HepG2 (cell line): Measurements from ENCODE around the gene ERCC6L2. TPM values are rescaled to one million over a fixed set of nuclear protein-coding genes. Genes with fewer than 3 reads are reported as not detected.
A peak's percentile ranks its signal among the peaks of the same experiment; 100 is the strongest.

ENCODE experiments used
- AKNA ChIP-seq: sonication (generic); formaldehyde crosslinking; IDR thresholded peaks from 2 replicates; pipeline ENCODE4 v1.4.0; 2020; ENCODE audit warnings: missing genetic modification reagents, borderline replicate concordance
- CEBPG ChIP-seq: IDR thresholded peaks from 2 replicates; pipeline ENCODE4 v1.6.1; 2016
- DR1 ChIP-seq: sonication (generic); formaldehyde crosslinking; IDR thresholded peaks from 2 replicates; pipeline ENCODE4 v1.8.0; 2021; ENCODE audit warnings: mild to moderate bottlenecking, missing genetic modification reagents, inconsistent platforms
- E2F5 ChIP-seq: sonication (generic); formaldehyde crosslinking; conservative IDR thresholded peaks from 2 replicates; pipeline ENCODE4 v1.4.0; 2020; ENCODE audit warnings: missing genetic modification reagents
- EED ChIP-seq: sonication (generic); formaldehyde crosslinking; IDR thresholded peaks from 2 replicates; pipeline ENCODE4 v1.5.0; 2020; ENCODE audit warnings: mild to moderate bottlenecking, missing genetic modification reagents
- ELF4 ChIP-seq: sonication (generic); formaldehyde crosslinking; IDR thresholded peaks from 2 replicates; pipeline ENCODE4 v1.5.0; 2020; ENCODE audit warnings: missing genetic modification reagents, mild to moderate bottlenecking, moderate library complexity, borderline replicate concordance
- MXD1 ChIP-seq: sonication (generic); formaldehyde crosslinking; IDR thresholded peaks from 2 replicates; pipeline ENCODE4 v1.4.0; 2020; ENCODE audit warnings: mild to moderate bottlenecking, missing genetic modification reagents
- NFRKB ChIP-seq: fragments of 450-650 bp; IDR thresholded peaks from 2 replicates; pipeline ENCODE4 v1.6.1; 2017
- NFYC ChIP-seq: IDR thresholded peaks from 2 replicates; pipeline ENCODE4 v1.6.1; 2016; ENCODE audit warnings: missing genetic modification reagents, missing compliant biosample characterization
- SETDB1 ChIP-seq: sonication (generic); formaldehyde crosslinking; IDR thresholded peaks from 2 replicates; pipeline ENCODE4 v1.5.1; 2020; ENCODE audit warnings: missing genetic modification reagents, mild to moderate bottlenecking, borderline replicate concordance
- THAP7 ChIP-seq: sonication (generic); formaldehyde crosslinking; IDR thresholded peaks from 2 replicates; pipeline ENCODE4 v1.8.1; 2023; ENCODE audit warnings: mild to moderate bottlenecking, missing genetic modification reagents
- YEATS4 ChIP-seq: sonication (generic); formaldehyde crosslinking; IDR thresholded peaks from 2 replicates; pipeline ENCODE4 v1.4.0; 2020; ENCODE audit warnings: missing genetic modification reagents, borderline replicate concordance
- ZBTB2 ChIP-seq: sonication (generic); formaldehyde crosslinking; IDR thresholded peaks from 2 replicates; pipeline ENCODE4 v1.8.0; 2022; ENCODE audit warnings: low read depth, missing genetic modification reagents
- ZNF121 ChIP-seq: sonication (generic); formaldehyde crosslinking; IDR thresholded peaks from 2 replicates; pipeline ENCODE4 v1.5.0; 2020; ENCODE audit warnings: mild to moderate bottlenecking, missing genetic modification reagents
- ZNF160 ChIP-seq: sonication (generic); formaldehyde crosslinking; IDR thresholded peaks from 2 replicates; pipeline ENCODE4 v1.8.0; 2022; ENCODE audit warnings: mild to moderate bottlenecking, inconsistent platforms, missing genetic modification reagents
- ZNF33B ChIP-seq: sonication (generic); formaldehyde crosslinking; IDR thresholded peaks from 2 replicates; pipeline ENCODE4 v1.5.1; 2020; ENCODE audit warnings: mild to moderate bottlenecking, missing genetic modification reagents
- ZNF547 ChIP-seq: sonication (generic); formaldehyde crosslinking; IDR thresholded peaks from 2 replicates; pipeline ENCODE4 v1.5.1; 2020; ENCODE audit warnings: mild to moderate bottlenecking, missing genetic modification reagents
- ZSCAN29 ChIP-seq: sonication (generic); formaldehyde crosslinking; conservative IDR thresholded peaks from 2 replicates; pipeline ENCODE4 v1.4.0; 2020; ENCODE audit warnings: mild to moderate bottlenecking, missing genetic modification reagents
- polyA plus RNA-seq, 8 experiments: library from polyadenylated mRNA; depleted of rRNA in 3 of 8; stranded (reverse) in 7 of 8; unstranded in 1 of 8; fragments of >200 nt; fragmentation: Illumina TruSeq in 4 of 8; extraction: Trizol in 4 of 8; gene quantifications; 2 replicates each; pipeline versions ENCODE4 v1.2.1 to v1.2.3, GENCODE V29; 2011 to 2016; ENCODE audit warnings: low read depth in 4 of 8, missing spikeins in 1 of 8, mixed read lengths in 1 of 8; ENCODE audit not compliant: insufficient read depth in 1 of 8
- total RNA-seq, 5 experiments: library from RNA; depleted of rRNA; stranded (reverse); fragments of >200 nt; fragmentation: Illumina TruSeq; extraction: Trizol; gene quantifications; 2 replicates each; pipeline ENCODE4 v1.2.3, GENCODE V29; 2016; ENCODE audit warnings: low read depth in 1 of 5

Gene ERCC6L2
- total and polyA plus RNA-seq, 2 of the 13 experiments (the other 11 are each of a cell fraction or from before 2014, with no cell fraction given), result 13.4 to 45.9 TPM

- TF ChIP-seq AKNA (no peak; the same call in 1 of the 2 replicates), ZNF33B (no peak; the same call in 1 of the 2 replicates), NFYC (CRISPR knock-in tag) (peak; percentile 38), ZBTB2 (CRISPR knock-in tag) (peak; percentile 64), YEATS4 (CRISPR knock-in tag) (peak; percentile 96), EED (CRISPR knock-in tag) (no peak; the same call in 1 of the 2 replicates), ZNF121 (CRISPR knock-in tag) (peak; percentile 29; the same call in 1 of the 2 replicates), ZNF160 (CRISPR knock-in tag) (peak; percentile 57; the same call in 1 of the 2 replicates), ZNF547 (CRISPR knock-in tag) (peak; percentile 82), MXD1 (CRISPR knock-in tag) (peak; percentile 95), CEBPG (CRISPR knock-in tag) (peak; percentile 63), DR1 (CRISPR knock-in tag) (peak; percentile 75), SETDB1 (CRISPR knock-in tag) (no peak; the same call in 1 of the 2 replicates), NFRKB (peak; percentile 92), E2F5 (CRISPR knock-in tag) (peak; percentile 33; the same call in 1 of the 2 replicates), THAP7 (CRISPR knock-in tag) (peak; percentile 78; the same call in 1 of the 2 replicates), ZSCAN29 (CRISPR knock-in tag) (no peak), ELF4 (peak; percentile 84; the same call in 1 of the 2 replicates)
These were observed at the start of gene ERCC6L2 (continued) for GRCh38 chr9:95875305-95876137.
